OCI-LY1 (cell line): ENCODE results near the gene RAPGEF4.

ENCODE experiments used
- H2AFZ ChIP-seq: fragments of 200-600 bp; sonication (generic), shearing (Covaris generic); 2 replicates; pipeline ENCODE4 v1.6.0; 2014; ENCODE audit warnings: antibody characterized with exemption, mild to moderate bottlenecking, low read length
- H3F3A ChIP-seq: fragments of 200-600 bp; sonication (generic), shearing (Covaris generic); 2 replicates; pipeline ENCODE4 v1.6.0; 2014; ENCODE audit warnings: mild to moderate bottlenecking, antibody characterized with exemption, low read length, moderate library complexity; ENCODE audit not compliant: insufficient read depth
- H3K27ac ChIP-seq: fragments of 200-600 bp; sonication (generic); 2 replicates; pipeline ENCODE4 v1.5.1; 2014; ENCODE audit warnings: low read length, mixed run types, mild to moderate bottlenecking, low read depth; ENCODE audit not compliant: poor library complexity, severe bottlenecking
- H3K27me3 ChIP-seq: fragments of 200-600 bp; sonication (generic); 2 replicates; pipeline ENCODE4 v1.6.0; 2014; ENCODE audit warnings: antibody characterized with exemption, mild to moderate bottlenecking, low read length, moderate library complexity; ENCODE audit not compliant: insufficient read depth
- H3K36me3 ChIP-seq: fragments of 200-600 bp; sonication (generic); 2 replicates; pipeline ENCODE4 v1.6.1; 2014; ENCODE audit warnings: mild to moderate bottlenecking, antibody characterized with exemption, low read length, moderate library complexity, mixed read lengths; ENCODE audit not compliant: insufficient read depth
- H3K4me1 ChIP-seq: fragments of 200-600 bp; sonication (generic); 2 replicates; pipeline ENCODE4 v1.5.1; 2014; ENCODE audit warnings: mild to moderate bottlenecking, low read length, moderate library complexity; ENCODE audit not compliant: insufficient read depth, severe bottlenecking
- H3K4me2 ChIP-seq: fragments of 200-600 bp; sonication (generic), shearing (Covaris generic); 2 replicates; pipeline ENCODE4 v1.6.1; 2014; ENCODE audit warnings: low read length
- H3K4me3 ChIP-seq: fragments of 200-600 bp; sonication (generic); 2 replicates; pipeline ENCODE4 v1.5.1; 2014; ENCODE audit warnings: low read length, low read depth, mild to moderate bottlenecking, mixed read lengths; ENCODE audit not compliant: poor library complexity, severe bottlenecking
- H3K79me2 ChIP-seq: fragments of 200-600 bp; shearing (Covaris generic); 2 replicates; pipeline ENCODE4 v1.6.1; 2016; ENCODE audit warnings: mixed run types, low read length, mixed read lengths; ENCODE audit not compliant: insufficient read depth
- H3K9ac ChIP-seq: fragments of 200-600 bp; sonication (generic), shearing (Covaris generic); 2 replicates; pipeline ENCODE4 v1.6.1; 2014; ENCODE audit warnings: mild to moderate bottlenecking, low read length, mixed read lengths
- H3K9me2 ChIP-seq: fragments of 200-600 bp; sonication (generic), shearing (Covaris generic); 2 replicates; pipeline ENCODE4 v1.6.1; 2014; ENCODE audit warnings: low read depth, mild to moderate bottlenecking, low read length, mixed read lengths
- H3K9me3 ChIP-seq: fragments of 200-600 bp; shearing (Covaris generic); 2 replicates; pipeline ENCODE4 v1.6.1; 2014; ENCODE audit warnings: low read length, mixed read lengths
- H4K20me1 ChIP-seq: fragments of 200-600 bp; sonication (generic), shearing (Covaris generic); 2 replicates; pipeline ENCODE4 v1.6.0; 2016; ENCODE audit warnings: mild to moderate bottlenecking, low read length; ENCODE audit not compliant: insufficient read depth
- CTCF ChIP-seq: fragments of 200-600 bp; sonication (generic), shearing (Covaris generic); IDR thresholded peaks from 2 replicates; pipeline ENCODE4 v1.5.1; 2017; ENCODE audit warnings: mild to moderate bottlenecking, antibody characterized with exemption, low read length, moderate library complexity, mixed read lengths
- EZH2 ChIP-seq: fragments of 200-600 bp; sonication (generic), shearing (Covaris generic); IDR thresholded peaks from 2 replicates; pipeline ENCODE4 v1.8.0; 2017; ENCODE audit warnings: borderline replicate concordance, mixed run types, mild to moderate bottlenecking, antibody characterized with exemption, low read length, moderate library complexity, mixed read lengths

Gene RAPGEF4

GRCh38 chr2:172730411-172730810 lies 5.2 kb upstream of the RAPGEF4 start:
- no peak overlapping the region for H3K27ac ChIP-seq
- H3K36me3 ChIP-seq = no peaks in the 10 kb centered on the region
- H3K9me2 ChIP-seq = no peaks in the 10 kb centered on the region
- H3K4me1 ChIP-seq = no peaks in the 10 kb centered on the region
- no peak overlapping the region for H3K4me3 ChIP-seq
- no peaks in the 10 kb centered on the region for H3K9me3 ChIP-seq
- no peaks in the 10 kb centered on the region for H3K27me3 ChIP-seq
- no peak overlapping the region for H3K9ac ChIP-seq
- H3F3A ChIP-seq = no peaks in the 10 kb centered on the region
- H2AFZ ChIP-seq = no peak overlapping the region
- no peaks in the 10 kb centered on the region for H4K20me1 ChIP-seq
- no peak overlapping the region for H3K4me2 ChIP-seq
- H3K79me2 ChIP-seq = no peaks in the 10 kb centered on the region
- TF ChIP-seq CTCF = no peak
- no peak for TF ChIP-seq EZH2

DNA sequence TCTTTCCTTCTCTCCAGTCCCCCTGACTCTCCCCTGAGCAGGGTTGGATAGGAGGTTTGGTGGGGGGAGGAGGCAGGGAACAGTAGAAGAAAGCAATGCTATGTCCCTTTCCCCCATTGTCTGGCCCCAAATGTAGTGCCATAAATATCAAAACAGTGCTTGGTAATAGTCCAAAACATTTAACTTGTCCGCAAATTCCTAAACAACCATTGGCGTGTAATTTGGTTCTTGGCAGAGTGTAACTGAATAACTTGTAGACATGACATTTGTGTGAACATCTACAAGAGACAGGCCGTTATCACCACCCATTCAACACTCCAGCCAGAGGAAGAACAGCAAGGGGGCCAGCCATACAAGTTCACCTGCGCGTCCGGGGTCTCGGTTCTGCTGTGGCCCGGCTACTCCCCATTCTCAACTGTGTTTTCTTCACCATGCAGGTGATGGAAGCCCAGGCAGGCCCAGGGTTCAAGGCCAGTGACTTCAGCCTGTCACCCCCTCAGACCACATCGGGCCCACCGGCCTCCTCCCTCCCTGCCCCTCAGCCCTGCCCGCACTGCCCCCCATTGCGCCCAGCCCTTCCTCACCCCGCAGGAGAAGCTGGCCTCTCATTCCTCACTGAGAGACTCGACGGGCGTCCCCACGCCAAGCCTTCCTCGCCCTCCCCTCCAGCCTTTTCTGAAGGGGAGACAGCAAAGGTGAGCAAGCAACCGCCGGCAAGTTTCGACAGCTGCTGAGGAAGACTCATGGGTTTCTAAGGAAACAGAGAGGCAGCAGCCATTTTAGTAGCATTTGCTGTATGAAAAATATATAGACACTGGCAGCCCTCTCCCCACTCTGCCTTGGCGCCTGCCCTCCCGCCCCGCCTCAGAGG lies 699 bp upstream of the RAPGEF4 start:
- Histone ChIP-seq H3F3A (no peaks in the 10 kb centered on the region), H3K36me3 (no peaks in the 10 kb centered on the region), H3K9me3 (no peaks in the 10 kb centered on the region), H3K4me2 (no peak overlapping the region), H3K27me3 (no peaks in the 10 kb centered on the region), H3K4me1 (no peaks in the 10 kb centered on the region), H2AFZ (no peak overlapping the region), H3K79me2 (no peaks in the 10 kb centered on the region), H3K9me2 (no peaks in the 10 kb centered on the region), H3K27ac (no peak overlapping the region), H3K4me3 (no peak overlapping the region), H4K20me1 (no peaks in the 10 kb centered on the region), H3K9ac (no peak overlapping the region)
- TF ChIP-seq EZH2 = no peak
- no peak for TF ChIP-seq CTCF

- TF ChIP-seq CTCF (no peak), EZH2 (no peak)
- no peaks in the 10 kb centered on the region for H4K20me1 ChIP-seq
- no peaks in the 10 kb centered on the region for H3K36me3 ChIP-seq
- H3K4me2 ChIP-seq = no peak overlapping the region
- H3K9ac ChIP-seq = no peak overlapping the region
- no peak overlapping the region for H2AFZ ChIP-seq
- no peaks in the 10 kb centered on the region for H3K9me2 ChIP-seq
- no peaks in the 10 kb centered on the region for H3K27me3 ChIP-seq
- H3K27ac ChIP-seq = no peak overlapping the region
- no peaks in the 10 kb centered on the region for H3K79me2 ChIP-seq
- no peaks in the 10 kb centered on the region for H3K4me1 ChIP-seq
- H3F3A ChIP-seq = no peaks in the 10 kb centered on the region
- no peak overlapping the region for H3K4me3 ChIP-seq
- H3K9me3 ChIP-seq = no peaks in the 10 kb centered on the region
These were observed 954 bp downstream of the RAPGEF4 start for GRCh38 chr2:172736424-172737174.
